Measurements from ENCODE around the gene GALNT18. TPM values are rescaled to one million over a fixed set of nuclear protein-coding genes. Genes with fewer than 3 reads are reported as not detected.

GALNT18 gene
- total RNA-seq, 1 donor from 2014 or later = 22.1 TPM

GRCh38 chr11:11430431-11430830, 191.4 kb downstream of the GALNT18 start:
- H3K27ac ChIP-seq = no peak overlapping the region
- H3K4me3 ChIP-seq = no peak overlapping the region
- no peak for TF ChIP-seq CTCF (IDR thresholded peaks at IDR 0.05)
- no peak for TF ChIP-seq POLR2A (IDR thresholded peaks at IDR 0.05)
- DNase-seq (ENCODE audit: extremely low spot score in 2 of 2) = no peak
- intact Hi-C loops (cut with DNase I) = no loop called here
- no peaks in the 10 kb centered on the region for H3K27me3 ChIP-seq
- no peaks in the 10 kb centered on the region for H3K9me3 ChIP-seq
- no peaks in the 10 kb centered on the region for H3K36me3 ChIP-seq
- H3K4me1 ChIP-seq = peaks cover 25% of the 10 kb centered on the region

- TF ChIP-seq CTCF (IDR thresholded peaks at IDR 0.05) (no peak), POLR2A (IDR thresholded peaks at IDR 0.05) (no peak), POLR2AphosphoS5 (IDR thresholded peaks at IDR 0.05; ENCODE audit: insufficient read depth in 1 of 2, low read depth in 1 of 2) (no peak)
Measured at GRCh38 chr11:11428714-11429113, 193.1 kb downstream of the GALNT18 start.

GRCh38 chr11:11427542-11427941, 194.3 kb downstream of the GALNT18 start:
- H3K27ac ChIP-seq = no peak overlapping the region

More at GRCh38 chr11:11428714-11429113, 193.1 kb downstream of the GALNT18 start:
- H3K4me3 ChIP-seq = no peak overlapping the region
- intact Hi-C loops (cut with DNase I) = no loop called here
- no peaks in the 10 kb centered on the region for H3K36me3 ChIP-seq
- no peak for DNase-seq (ENCODE audit: extremely low spot score in 2 of 2)
- peaks cover 25% of the 10 kb centered on the region for H3K4me1 ChIP-seq
- no peaks in the 10 kb centered on the region for H3K9me3 ChIP-seq
- no peak overlapping the region for H3K27ac ChIP-seq
- H3K27me3 ChIP-seq = no peaks in the 10 kb centered on the region

GRCh38 chr11:11427140-11427539, 194.7 kb downstream of the GALNT18 start:
- no peak for DNase-seq (ENCODE audit: extremely low spot score in 2 of 2)
- H3K27me3 ChIP-seq = no peaks in the 10 kb centered on the region
- H3K36me3 ChIP-seq = no peaks in the 10 kb centered on the region
- H3K27ac ChIP-seq = no peak overlapping the region
- intact Hi-C loops (cut with DNase I) = no loop called here
- no peak overlapping the region for H3K4me3 ChIP-seq
- TF ChIP-seq CTCF (IDR thresholded peaks at IDR 0.05) = no peak
- TF ChIP-seq POLR2A (IDR thresholded peaks at IDR 0.05) = no peak
- TF ChIP-seq POLR2AphosphoS5 (IDR thresholded peaks at IDR 0.05; ENCODE audit: insufficient read depth in 1 of 2, low read depth in 1 of 2) = no peak
- peaks cover 25% of the 10 kb centered on the region for H3K4me1 ChIP-seq
- H3K9me3 ChIP-seq = no peaks in the 10 kb centered on the region

More at GRCh38 chr11:11427542-11427941, 194.3 kb downstream of the GALNT18 start:
- no peak for DNase-seq (ENCODE audit: extremely low spot score in 2 of 2)
- intact Hi-C loops (cut with DNase I) = no loop called here
- Histone ChIP-seq H3K4me3 (no peak overlapping the region), H3K4me1 (peaks cover 25% of the 10 kb centered on the region), H3K9me3 (no peaks in the 10 kb centered on the region), H3K36me3 (no peaks in the 10 kb centered on the region), H3K27me3 (no peaks in the 10 kb centered on the region)
- TF ChIP-seq POLR2AphosphoS5 (IDR thresholded peaks at IDR 0.05; ENCODE audit: insufficient read depth in 1 of 2, low read depth in 1 of 2) (no peak), CTCF (IDR thresholded peaks at IDR 0.05) (no peak), POLR2A (IDR thresholded peaks at IDR 0.05) (no peak)

GRCh38 chr11:11426226-11426952, 195.4 kb downstream of the GALNT18 start:
- TF ChIP-seq POLR2AphosphoS5 (IDR thresholded peaks at IDR 0.05; ENCODE audit: insufficient read depth in 1 of 2, low read depth in 1 of 2) = no peak
- TF ChIP-seq CTCF (IDR thresholded peaks at IDR 0.05) = no peak
- no peak for TF ChIP-seq POLR2A (IDR thresholded peaks at IDR 0.05)
- intact Hi-C loops (cut with DNase I) = no loop called here
- H3K4me3 ChIP-seq = no peak overlapping the region
- H3K27me3 ChIP-seq = no peaks in the 10 kb centered on the region
- H3K27ac ChIP-seq = no peak overlapping the region
- no peaks in the 10 kb centered on the region for H3K9me3 ChIP-seq
- H3K4me1 ChIP-seq = peaks cover 25% of the 10 kb centered on the region
- no peak for DNase-seq (ENCODE audit: extremely low spot score in 2 of 2)
- no peaks in the 10 kb centered on the region for H3K36me3 ChIP-seq
